ENCODE measurements around the gene SELENOV. TPM values are rescaled to one million over a fixed set of nuclear protein-coding genes. Genes with fewer than 3 reads are reported as not detected.

SELENOV gene
- total RNA-seq, 1 donor from 2014 or later: not detected

Other genes starting within 250 kb of the SELENOV start
- not detected in 2 replicates for gene IFNL2, start 246.7 kb upstream of the SELENOV start, total RNA-seq
- not detected in 2 replicates for gene IFNL1, start 218.7 kb upstream of the SELENOV start, total RNA-seq
- gene LRFN1, start 194.3 kb upstream of the SELENOV start, total RNA-seq: 5.0 and 5.2 TPM in 2 replicates
- gene GMFG, start 179.1 kb upstream of the SELENOV start, total RNA-seq: 328 and 330 TPM in 2 replicates
- 68.9 and 71.4 TPM in 2 replicates for gene SAMD4B, start 172.7 kb upstream of the SELENOV start, total RNA-seq
- 47.1 and 50.6 TPM in 2 replicates for gene PAF1, start 124.0 kb upstream of the SELENOV start, total RNA-seq
- gene MED29, start 123.8 kb upstream of the SELENOV start, total RNA-seq: 36.0 and 38.7 TPM in 2 replicates
- gene ZFP36, start 108.3 kb upstream of the SELENOV start, total RNA-seq: 35.7 and 39.9 TPM in 2 replicates
- gene PLEKHG2, start 102.5 kb upstream of the SELENOV start, total RNA-seq: 42.0 and 46.1 TPM in 2 replicates
- gene RPS16, start 79.2 kb upstream of the SELENOV start, total RNA-seq: 2,597 and 2,671 TPM in 2 replicates
- gene SUPT5H, start 69.6 kb upstream of the SELENOV start, total RNA-seq: 186 and 187 TPM in 2 replicates
- 141 and 143 TPM in 2 replicates for gene TIMM50, start 34.3 kb upstream of the SELENOV start, total RNA-seq
- gene DLL3, start 16.2 kb upstream of the SELENOV start, total RNA-seq: 2.2 TPM in 2 replicates
- 3.4 and 3.6 TPM in 2 replicates for gene EID2B, start 17.7 kb downstream of the SELENOV start, total RNA-seq
- 17.2 and 17.6 TPM in 2 replicates for gene EID2, start 25.0 kb downstream of the SELENOV start, total RNA-seq
- gene LGALS13, start 87.4 kb downstream of the SELENOV start, total RNA-seq: not detected in 2 replicates
- gene LGALS16, start 140.8 kb downstream of the SELENOV start, total RNA-seq: not detected in 2 replicates
- gene LGALS14, start 189.3 kb downstream of the SELENOV start, total RNA-seq: not detected in 2 replicates
- 1.7 and 2.1 TPM in 2 replicates for gene CLC, start 222.9 kb downstream of the SELENOV start, total RNA-seq